ENCODE data around the gene JADE2. TPM values are rescaled to one million over a fixed set of nuclear protein-coding genes. Genes with fewer than 3 reads are reported as not detected.

The JADE2 gene
- total and polyA plus RNA-seq, 11 donors: 8.3 to 54.8 (median 30.5) TPM

GRCh38 chr5:134533115-134533815, 7.8 kb downstream of the JADE2 start:
- Histone ChIP-seq H3K27me3 (no peaks in the 10 kb centered on the region), H3K4me3 (no peak overlapping the region), H3K36me3 (peaks cover 0 to 36% (median 26%) of the 10 kb centered on the region in 9 donors), H3K27ac (peak overlapping the region in 7 of 12 donors; percentile 4 to 52 (median 37)), H3K4me1 (peaks cover 10 to 70% (median 58%) of the 10 kb centered on the region in 12 donors), H3K9me3 (no peaks in the 10 kb centered on the region)
- 54 to 62% (median 60%) methylated on average over 10 of the region's 10 CpGs for WGBS, 4 donors
- TF ChIP-seq CTCF (IDR thresholded peaks at IDR 0.05) (no peak), POLR2A (IDR thresholded peaks at IDR 0.05) (no peak)
- intact Hi-C loops (cut with DNase I): loop anchor here in 1 of 10 donors (5.0 kb wide), 1 partner anchor 34 kb away; no protein-coding TSS in a partner anchor
- ATAC-seq (peak in 3 of 4 donors; percentile 62 to 74 (median 74)), DNase-seq (peak in 4 of 5 donors; percentile 49 to 79 (median 62))

- 75 to 87% (median 81%) methylated on average over 6 to 10 of the region's 10 CpGs for WGBS, 4 donors
- H3K27ac ChIP-seq: peak overlapping the region in 4 of 12 donors; percentile 4 to 51 (median 29)
- H3K36me3 ChIP-seq: peaks cover 0 to 43% (median 34%) of the 10 kb centered on the region in 9 donors
- TF ChIP-seq CTCF (IDR thresholded peaks at IDR 0.05) (no peak), POLR2A (IDR thresholded peaks at IDR 0.05) (no peak)
- H3K27me3 ChIP-seq: no peaks in the 10 kb centered on the region
- H3K9me3 ChIP-seq: no peaks in the 10 kb centered on the region
- no peak for ATAC-seq
- intact Hi-C loops (cut with DNase I): loop anchor here in 1 of 10 donors (5.0 kb wide), 1 partner anchor 33 kb away; no protein-coding TSS in a partner anchor
- peaks cover 10 to 62% (median 49%) of the 10 kb centered on the region in 12 donors for H3K4me1 ChIP-seq
- H3K4me3 ChIP-seq: no peak overlapping the region
- DNase-seq: peak in 1 of 5 donors; percentile 15
Observed at GRCh38 chr5:134534058-134534725, 8.7 kb downstream of the JADE2 start.

GRCh38 chr5:134534726-134535110, 9.2 kb downstream of the JADE2 start:
- intact Hi-C loops (cut with DNase I): loop anchor here in 1 of 10 donors (5.0 kb wide), 1 partner anchor 33 kb away; no protein-coding TSS in a partner anchor
- Histone ChIP-seq H3K4me3 (no peak overlapping the region), H3K36me3 (peaks cover under 1 to 48% (median 39%) of the 10 kb centered on the region in 9 donors)

More at GRCh38 chr5:134534726-134535110, 9.2 kb downstream of the JADE2 start:
- Histone ChIP-seq H3K27me3 (no peaks in the 10 kb centered on the region), H3K4me1 (peaks cover 10 to 57% (median 44%) of the 10 kb centered on the region in 12 donors), H3K27ac (no peak overlapping the region), H3K9me3 (no peaks in the 10 kb centered on the region)
- whole genome bisulfite sequencing, 4 donors: 94 to 100% (median 96%) methylated on average over 1 to 5 of the region's 5 CpGs
- TF ChIP-seq POLR2A (IDR thresholded peaks at IDR 0.05) (no peak), CTCF (IDR thresholded peaks at IDR 0.05) (no peak)
- DNase-seq (no peak), ATAC-seq (no peak)

Data from heart left ventricle (tissue), 16 donors.